ENCODE results near the gene DDA1.

The DDA1 gene

GRCh38 chr19:17314007-17314593 is 4.7 kb downstream of the DDA1 start:
- no peak overlapping the region for H3K27ac Mint-ChIP-seq

GRCh38 chr19:17318966-17319365 is 9.6 kb downstream of the DDA1 start:
- Mint-ChIP-seq H3K36me3 (ENCODE audit: low read depth) (peaks cover 20% of the 10 kb centered on the region), H3K4me1 (ENCODE audit: low read depth) (peaks cover 4% of the 10 kb centered on the region), H3K9me3 (no peaks in the 10 kb centered on the region), H3K4me3 (no peak overlapping the region), H3K27ac (no peak overlapping the region), H3K27me3 (no peaks in the 10 kb centered on the region)

More at GRCh38 chr19:17314007-17314593, 4.7 kb downstream of the DDA1 start:
- peaks cover 26% of the 10 kb centered on the region for H3K4me1 Mint-ChIP-seq (ENCODE audit: low read depth)
- no peak overlapping the region for H3K4me3 Mint-ChIP-seq
- H3K27me3 Mint-ChIP-seq, result no peaks in the 10 kb centered on the region
- H3K36me3 Mint-ChIP-seq (ENCODE audit: low read depth), result peaks cover 15% of the 10 kb centered on the region
- no peaks in the 10 kb centered on the region for H3K9me3 Mint-ChIP-seq

GRCh38 chr19:17319473-17320238 is 10.3 kb downstream of the DDA1 start:
- peaks cover 4% of the 10 kb centered on the region for H3K4me1 Mint-ChIP-seq (ENCODE audit: low read depth)
- H3K9me3 Mint-ChIP-seq, result no peaks in the 10 kb centered on the region
- no peak overlapping the region for H3K27ac Mint-ChIP-seq
- H3K27me3 Mint-ChIP-seq, result no peaks in the 10 kb centered on the region
- H3K4me3 Mint-ChIP-seq, result no peak overlapping the region
- peaks cover 19% of the 10 kb centered on the region for H3K36me3 Mint-ChIP-seq (ENCODE audit: low read depth)

DNA sequence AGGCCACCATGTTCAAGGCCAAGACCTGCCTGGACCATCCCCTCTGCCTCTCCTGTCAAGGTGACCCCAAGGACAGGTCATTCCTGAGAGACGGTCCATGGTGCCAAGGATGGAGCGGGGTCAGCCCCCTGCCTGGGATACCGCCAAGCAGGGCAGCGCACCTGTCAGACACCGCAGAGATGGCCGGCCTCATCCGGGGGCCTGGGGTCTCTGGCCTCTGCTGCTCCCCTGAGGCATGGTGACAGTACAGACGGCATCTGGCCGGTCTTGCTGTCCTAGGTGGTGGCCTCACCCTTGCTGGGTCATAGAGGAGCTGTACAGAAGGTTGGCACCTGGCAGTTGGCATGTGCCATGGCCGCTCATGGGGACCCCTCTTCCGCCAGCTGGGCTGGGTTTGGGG is 11.1 kb downstream of the DDA1 start:
- H3K27me3 Mint-ChIP-seq, result no peaks in the 10 kb centered on the region
- H3K27ac Mint-ChIP-seq, result no peak overlapping the region
- peaks cover 18% of the 10 kb centered on the region for H3K36me3 Mint-ChIP-seq (ENCODE audit: low read depth)
- H3K4me1 Mint-ChIP-seq (ENCODE audit: low read depth), result peaks cover 4% of the 10 kb centered on the region
- no peaks in the 10 kb centered on the region for H3K9me3 Mint-ChIP-seq
- H3K4me3 Mint-ChIP-seq, result no peak overlapping the region

- no peak overlapping the region for H3K27ac Mint-ChIP-seq
- H3K9me3 Mint-ChIP-seq, result no peaks in the 10 kb centered on the region
- no peak overlapping the region for H3K4me3 Mint-ChIP-seq
- no peaks in the 10 kb centered on the region for H3K27me3 Mint-ChIP-seq
- peaks cover 11% of the 10 kb centered on the region for H3K36me3 Mint-ChIP-seq (ENCODE audit: low read depth)
- H3K4me1 Mint-ChIP-seq (ENCODE audit: low read depth), result no peaks in the 10 kb centered on the region
Measured at GRCh38 chr19:17321655-17322489, 12.5 kb downstream of the DDA1 start.

- Mint-ChIP-seq H3K27me3 (no peaks in the 10 kb centered on the region), H3K4me3 (no peak overlapping the region), H3K36me3 (ENCODE audit: low read depth) (peaks cover 11% of the 10 kb centered on the region), H3K27ac (no peak overlapping the region), H3K9me3 (no peaks in the 10 kb centered on the region), H3K4me1 (ENCODE audit: low read depth) (peaks cover 2% of the 10 kb centered on the region)
Measured at GRCh38 chr19:17322854-17323253, 13.5 kb downstream of the DDA1 start.

GRCh38 chr19:17323300-17323963 is 14.1 kb downstream of the DDA1 start:
- no peaks in the 10 kb centered on the region for H3K27me3 Mint-ChIP-seq
- no peaks in the 10 kb centered on the region for H3K9me3 Mint-ChIP-seq
- H3K4me1 Mint-ChIP-seq (ENCODE audit: low read depth), result peaks cover 4% of the 10 kb centered on the region
- no peak overlapping the region for H3K4me3 Mint-ChIP-seq
- no peak overlapping the region for H3K27ac Mint-ChIP-seq
- H3K36me3 Mint-ChIP-seq (ENCODE audit: low read depth), result peaks cover 11% of the 10 kb centered on the region

DNA sequence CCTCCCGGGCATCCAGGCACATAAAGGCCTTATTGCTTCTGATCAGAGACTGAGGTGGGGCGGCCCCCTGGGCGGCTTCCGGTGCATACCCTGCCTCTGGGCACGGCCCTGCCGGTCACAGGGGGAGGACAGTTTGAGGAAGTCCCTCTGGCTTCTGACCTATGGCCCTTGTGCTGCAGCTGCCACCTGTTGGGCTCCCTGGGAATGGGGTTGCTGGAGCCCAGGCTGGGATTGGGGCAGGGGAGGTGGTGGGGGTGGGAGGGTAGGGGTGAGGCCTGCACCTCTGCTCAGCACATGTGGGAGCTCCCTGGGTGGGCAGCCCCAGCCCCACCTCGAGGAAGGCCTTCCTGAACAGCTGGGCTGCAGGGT is 14.6 kb downstream of the DDA1 start:
- Mint-ChIP-seq H3K36me3 (ENCODE audit: low read depth) (peaks cover 11% of the 10 kb centered on the region), H3K4me3 (no peak overlapping the region)

DNA sequence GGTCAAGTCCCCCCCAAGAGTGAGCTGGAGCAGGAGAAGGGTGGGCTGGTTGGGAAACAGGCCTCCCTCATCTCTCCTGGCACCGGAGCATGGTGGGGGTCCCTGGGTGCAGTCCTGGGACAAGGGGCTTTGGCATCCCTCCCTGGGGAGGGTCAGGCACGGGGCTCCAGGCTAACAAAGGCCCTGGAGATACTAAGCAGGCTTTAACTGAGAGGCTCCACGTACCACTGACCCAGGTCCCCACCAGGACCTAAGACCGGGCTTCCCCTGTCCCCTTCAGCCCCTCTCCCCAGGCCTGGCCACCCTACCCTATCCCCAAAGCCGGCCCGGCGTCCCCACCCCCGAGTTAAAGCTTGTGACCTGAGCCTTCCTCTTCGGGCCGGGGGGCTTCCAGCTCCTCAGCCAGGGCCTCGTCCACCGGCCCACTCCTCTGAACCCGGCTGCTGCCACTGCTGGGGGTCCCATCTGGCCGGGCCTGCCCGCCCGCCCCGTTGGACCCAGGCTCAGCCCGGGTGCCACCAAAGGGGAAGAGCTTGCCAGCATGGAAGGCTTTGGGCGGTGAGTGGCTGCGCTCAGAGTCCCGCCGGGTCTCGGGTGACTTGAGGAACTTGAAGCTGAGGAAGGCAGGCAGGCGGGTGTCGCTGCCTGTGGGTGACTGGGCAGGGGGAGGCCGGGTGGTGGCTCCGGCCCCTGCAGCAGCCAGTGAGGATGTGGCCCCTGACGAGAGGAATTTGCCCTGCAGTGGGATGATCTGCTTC is 15.2 kb downstream of the DDA1 start:
- Mint-ChIP-seq H3K4me3 (no peak overlapping the region), H3K4me1 (ENCODE audit: low read depth) (peaks cover 12% of the 10 kb centered on the region), H3K27me3 (no peaks in the 10 kb centered on the region), H3K27ac (no peak overlapping the region), H3K9me3 (no peaks in the 10 kb centered on the region), H3K36me3 (ENCODE audit: low read depth) (peaks cover 11% of the 10 kb centered on the region)

More for the DNA sequence above, 14.6 kb downstream of the DDA1 start:
- H3K27me3 Mint-ChIP-seq, result no peaks in the 10 kb centered on the region
- H3K27ac Mint-ChIP-seq, result no peak overlapping the region
- H3K4me1 Mint-ChIP-seq (ENCODE audit: low read depth), result peaks cover 7% of the 10 kb centered on the region
- no peaks in the 10 kb centered on the region for H3K9me3 Mint-ChIP-seq

DNA sequence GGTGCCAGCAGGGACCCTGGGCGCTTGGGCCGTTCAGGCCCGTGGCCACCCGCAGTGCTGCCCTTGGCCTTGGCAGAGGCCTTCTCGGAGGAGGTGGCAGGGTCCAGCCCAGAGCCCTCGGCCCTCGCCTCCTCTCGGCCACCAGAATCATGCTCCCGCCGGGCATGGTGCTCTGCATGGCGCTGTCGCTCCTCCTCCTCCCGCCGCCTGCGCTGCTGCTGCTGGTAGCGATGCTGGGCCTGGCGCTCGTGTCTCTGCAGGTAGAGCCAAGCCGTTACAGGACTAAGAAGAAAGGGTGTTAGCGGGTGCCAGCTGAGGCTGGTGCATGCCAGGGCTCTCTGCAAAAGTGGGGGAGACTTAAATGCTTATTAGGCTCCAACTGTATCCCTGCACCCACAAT is 15.8 kb downstream of the DDA1 start:
- H3K9me3 Mint-ChIP-seq, result no peaks in the 10 kb centered on the region
- peaks cover 8% of the 10 kb centered on the region for H3K36me3 Mint-ChIP-seq (ENCODE audit: low read depth)
- peaks cover 18% of the 10 kb centered on the region for H3K4me1 Mint-ChIP-seq (ENCODE audit: low read depth)
- H3K27ac Mint-ChIP-seq, result no peak overlapping the region
- H3K27me3 Mint-ChIP-seq, result no peaks in the 10 kb centered on the region
- H3K4me3 Mint-ChIP-seq, result no peak overlapping the region

- Mint-ChIP-seq H3K4me3 (no peak overlapping the region), H3K36me3 (ENCODE audit: low read depth) (peaks cover 4% of the 10 kb centered on the region), H3K27ac (no peak overlapping the region), H3K4me1 (ENCODE audit: low read depth) (peaks cover 18% of the 10 kb centered on the region), H3K27me3 (no peaks in the 10 kb centered on the region), H3K9me3 (no peaks in the 10 kb centered on the region)
Measured at GRCh38 chr19:17325881-17326594, 16.7 kb downstream of the DDA1 start.

DNA sequence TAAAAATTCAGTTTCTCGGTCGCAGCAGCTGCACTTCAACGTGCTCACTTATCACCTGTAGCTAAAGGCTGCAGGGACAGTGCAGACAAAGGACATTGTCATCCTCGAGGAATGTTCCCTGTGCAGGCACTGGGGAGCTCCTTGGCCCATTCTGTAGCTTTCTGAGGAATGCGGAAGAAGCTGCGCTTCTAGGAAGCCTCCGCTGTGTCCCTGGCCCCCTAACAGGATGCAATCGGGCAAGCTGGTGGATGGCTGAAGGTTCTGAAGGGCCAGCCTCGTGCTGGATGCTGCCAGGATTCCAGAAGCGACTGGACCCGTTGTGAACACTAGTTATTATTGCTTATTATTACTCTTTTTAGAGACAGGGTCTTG is 17.2 kb downstream of the DDA1 start:
- Mint-ChIP-seq H3K27ac (no peak overlapping the region), H3K4me3 (no peak overlapping the region), H3K27me3 (no peaks in the 10 kb centered on the region), H3K9me3 (no peaks in the 10 kb centered on the region), H3K4me1 (ENCODE audit: low read depth) (peaks cover 18% of the 10 kb centered on the region), H3K36me3 (ENCODE audit: low read depth) (peaks cover 4% of the 10 kb centered on the region)

DNA sequence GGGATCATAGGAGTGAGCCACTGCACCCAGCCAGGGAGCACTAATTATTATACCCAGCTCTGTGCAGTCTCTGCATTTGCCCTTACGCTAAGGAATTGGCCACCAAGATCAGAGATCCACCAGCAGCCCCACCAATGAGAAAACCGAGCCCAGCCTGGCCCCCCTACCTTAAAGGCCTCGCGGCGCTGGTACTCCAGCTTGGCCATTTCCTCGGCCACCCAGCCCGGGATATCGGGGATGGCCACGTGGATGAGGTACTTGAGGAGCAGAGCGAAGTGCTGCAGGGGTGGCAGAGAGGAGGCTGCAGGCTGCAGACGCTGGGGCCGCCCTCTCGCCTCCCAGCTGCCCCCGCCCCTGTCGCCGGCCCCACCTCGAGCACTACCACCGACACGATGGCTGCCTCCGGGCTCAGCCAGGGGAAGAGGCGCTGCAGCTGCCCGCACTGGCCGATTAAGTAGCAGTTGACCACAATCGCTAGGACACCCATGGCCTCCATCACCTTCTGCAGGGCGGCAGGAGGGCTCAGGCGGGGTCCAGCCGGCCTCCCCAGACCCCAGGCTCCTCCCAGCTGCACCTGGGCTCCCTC is 17.8 kb downstream of the DDA1 start:
- H3K27ac Mint-ChIP-seq, result no peak overlapping the region
- H3K4me3 Mint-ChIP-seq, result no peak overlapping the region
- peaks cover 18% of the 10 kb centered on the region for H3K4me1 Mint-ChIP-seq (ENCODE audit: low read depth)
- peaks cover 4% of the 10 kb centered on the region for H3K36me3 Mint-ChIP-seq (ENCODE audit: low read depth)
- no peaks in the 10 kb centered on the region for H3K27me3 Mint-ChIP-seq
- H3K9me3 Mint-ChIP-seq, result no peaks in the 10 kb centered on the region

Measured in stimulated activated naive CD8-positive, alpha-beta T cell treated with anti-CD3 and anti-CD28 coated beads, Interleukin-15, Interleukin-2, amounts not matched to agents 100 ng/mL and 50 ng/mL, for 24 hours (primary cell).